ENCODE data around the gene MAS1.
"Not testable (repeated sequence)": the region's sequence is repeated elsewhere in the genome, so short reads cannot be mapped to it uniquely, and the experiment has no call there.

The MAS1 gene

GRCh38 chr6:159914565-159914923, 23.8 kb downstream of the MAS1 start:
- no peak overlapping the region for H3K4me3 ChIP-seq
- DNase-seq (ENCODE audit: low spot score): no peak
- no peak overlapping the region for H3K27ac ChIP-seq
- no peak for TF ChIP-seq CTCF (IDR thresholded peaks at IDR 0.05)

- TF ChIP-seq CTCF (IDR thresholded peaks at IDR 0.05): no peak
- Histone ChIP-seq H3K27ac (no peak overlapping the region), H3K4me3 (no peak overlapping the region)
- no peak for DNase-seq (ENCODE audit: low spot score)
These were observed 24.6 kb downstream of the MAS1 start for GRCh38 chr6:159915397-159915796.

- Histone ChIP-seq H3K27ac (no peak overlapping the region), H3K4me3 (no peak overlapping the region)
- no peak for DNase-seq (ENCODE audit: low spot score)
- no peak for TF ChIP-seq CTCF (IDR thresholded peaks at IDR 0.05)
These were observed 25.4 kb downstream of the MAS1 start for GRCh38 chr6:159916237-159916636.

- no peak overlapping the region for H3K27ac ChIP-seq
- no peak for TF ChIP-seq CTCF (IDR thresholded peaks at IDR 0.05)
- H3K4me3 ChIP-seq: no peak overlapping the region
- DNase-seq (ENCODE audit: low spot score): no peak
These were observed 26.0 kb downstream of the MAS1 start for GRCh38 chr6:159916752-159917151.

- DNase-seq (ENCODE audit: low spot score): no peak
These were observed 28.3 kb downstream of the MAS1 start for GRCh38 chr6:159919011-159919511.

GRCh38 chr6:159919800-159920199, 29.0 kb downstream of the MAS1 start:
- Histone ChIP-seq H3K4me3 (no peak overlapping the region), H3K27ac (no peak overlapping the region)
- no peak for DNase-seq (ENCODE audit: low spot score)
- no peak for TF ChIP-seq CTCF (IDR thresholded peaks at IDR 0.05)

More at GRCh38 chr6:159919011-159919511, 28.3 kb downstream of the MAS1 start:
- Histone ChIP-seq H3K27ac (no peak overlapping the region), H3K4me3 (no peak overlapping the region)
- no peak for TF ChIP-seq CTCF (IDR thresholded peaks at IDR 0.05)

GRCh38 chr6:159924150-159924549, 33.4 kb downstream of the MAS1 start:
- not testable (repeated sequence) for H3K4me3 ChIP-seq; DNase-seq (ENCODE audit: low spot score); H3K27ac ChIP-seq

Measured in coronary artery (tissue), 2 donors.